Esophagus squamous epithelium (tissue), 4 donors: ENCODE results near the gene C18orf63.

Experiments used
- CTCF ChIP-seq, 6 experiments: fragments of 450-650 bp in 4 of 6; fragments of 200-600 bp in 2 of 6; sonication (generic) in 2 of 6; IDR thresholded peaks; one replicate each; pipeline ENCODE4 v1.5.1; 2016 to 2019; ENCODE audit warnings: antibody characterized with exemption in 6 of 6, mild to moderate bottlenecking in 4 of 6, moderate library complexity in 4 of 6
- POLR2A ChIP-seq, 4 donors: fragments of 450-650 bp; IDR thresholded peaks; one replicate each; pipeline ENCODE4 v1.6.1; 2017; ENCODE audit warnings: antibody characterized with exemption in 4 of 4, mild to moderate bottlenecking in 4 of 4, moderate library complexity in 3 of 4

GRCh38 chr18:74389171-74389927 lies 73.7 kb downstream of the C18orf63 start:
- TF ChIP-seq CTCF (IDR thresholded peaks at IDR 0.05) (no peak), POLR2A (IDR thresholded peaks at IDR 0.05) (no peak)
